ENCODE data around the gene TRIM42.

Gene TRIM42

DNA sequence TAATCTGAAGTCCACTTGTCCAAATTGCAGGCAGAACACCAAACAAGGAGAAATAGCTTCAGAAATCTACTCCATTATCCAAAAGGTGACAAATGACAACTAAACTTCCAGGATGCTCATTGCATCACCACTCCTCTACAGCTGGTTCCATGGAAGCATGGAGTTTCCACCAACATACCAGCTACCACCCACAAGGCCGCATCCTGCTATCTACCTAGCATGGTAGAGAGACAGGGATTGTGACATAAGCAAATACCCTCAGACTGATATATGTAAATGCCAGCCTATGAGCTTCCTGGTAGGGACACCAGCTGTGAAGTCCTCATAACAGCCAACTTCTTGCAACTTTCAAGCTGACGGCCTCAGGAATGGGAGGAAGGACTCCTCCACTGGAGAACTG is at the start of gene TRIM42:
Gene TRIM42, plus strand, starts transcription at position 301 of the 400 bp plus-strand sequence. CDS start 166 bp downstream, outside the sequence.
- H2AFZ ChIP-seq (ENCODE audit: low read depth, low read length): no peak within 1 kb of the TSS
- TF ChIP-seq, protein P1, sequence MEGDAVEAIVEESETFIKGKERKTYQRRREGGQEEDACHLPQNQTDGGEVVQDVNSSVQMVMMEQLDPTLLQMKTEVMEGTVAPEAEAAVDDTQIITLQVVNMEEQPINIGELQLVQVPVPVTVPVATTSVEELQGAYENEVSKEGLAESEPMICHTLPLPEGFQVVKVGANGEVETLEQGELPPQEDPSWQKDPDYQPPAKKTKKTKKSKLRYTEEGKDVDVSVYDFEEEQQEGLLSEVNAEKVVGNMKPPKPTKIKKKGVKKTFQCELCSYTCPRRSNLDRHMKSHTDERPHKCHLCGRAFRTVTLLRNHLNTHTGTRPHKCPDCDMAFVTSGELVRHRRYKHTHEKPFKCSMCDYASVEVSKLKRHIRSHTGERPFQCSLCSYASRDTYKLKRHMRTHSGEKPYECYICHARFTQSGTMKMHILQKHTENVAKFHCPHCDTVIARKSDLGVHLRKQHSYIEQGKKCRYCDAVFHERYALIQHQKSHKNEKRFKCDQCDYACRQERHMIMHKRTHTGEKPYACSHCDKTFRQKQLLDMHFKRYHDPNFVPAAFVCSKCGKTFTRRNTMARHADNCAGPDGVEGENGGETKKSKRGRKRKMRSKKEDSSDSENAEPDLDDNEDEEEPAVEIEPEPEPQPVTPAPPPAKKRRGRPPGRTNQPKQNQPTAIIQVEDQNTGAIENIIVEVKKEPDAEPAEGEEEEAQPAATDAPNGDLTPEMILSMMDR (IDR thresholded peaks at IDR 0.05; ENCODE audit: borderline replicate concordance, extremely low read depth, low read length, poor library complexity, severe bottlenecking): no peak
- TF ChIP-seq EZH2 (IDR thresholded peaks at IDR 0.05; ENCODE audit: borderline replicate concordance, low read depth, low read length, severe bottlenecking): no peak
- H3K9me3 ChIP-seq (ENCODE audit: insufficient read depth, low read length, severe bottlenecking): no peaks in the 10 kb centered on the region
- H3K27me3 ChIP-seq (ENCODE audit: insufficient read depth, low read length, poor library complexity): peaks cover 7% of the 10 kb centered on the region
- DNase-seq: no peak
- H3K4me3 ChIP-seq (ENCODE audit: low read depth in 1 of 2, low read length in 2 of 2): no peak within 1 kb of the TSS
- H3K36me3 ChIP-seq (ENCODE audit: insufficient read depth, low read length): no peaks in the 10 kb centered on the region
- ATAC-seq (ENCODE audit: insufficient read depth, low read depth): no peak
- no peaks in the 10 kb centered on the region for H4K20me1 ChIP-seq (ENCODE audit: insufficient read depth, low read length)
- H3K79me2 ChIP-seq (ENCODE audit: insufficient read depth, low read length): no peaks in the 10 kb centered on the region
- no peaks in the 10 kb centered on the region for H3K4me1 ChIP-seq (ENCODE audit: insufficient read depth, low read length)
- H3K4me2 ChIP-seq (ENCODE audit: insufficient read depth, low read length): no peak within 1 kb of the TSS
- no peak within 1 kb of the TSS for H3K27ac ChIP-seq (ENCODE audit: low read length)
- no peak within 1 kb of the TSS for H3K9ac ChIP-seq (ENCODE audit: low read depth, low read length)

- Histone ChIP-seq H3K79me2 (ENCODE audit: insufficient read depth, low read length) (no peaks in the 10 kb centered on the region), H3K4me3 (ENCODE audit: low read depth in 1 of 2, low read length in 2 of 2) (no peak overlapping the region), H3K4me2 (ENCODE audit: insufficient read depth, low read length) (no peak overlapping the region), H3K9me3 (ENCODE audit: insufficient read depth, low read length, severe bottlenecking) (no peaks in the 10 kb centered on the region), H3K27me3 (ENCODE audit: insufficient read depth, low read length, poor library complexity) (peaks cover 8% of the 10 kb centered on the region), H4K20me1 (ENCODE audit: insufficient read depth, low read length) (no peaks in the 10 kb centered on the region), H2AFZ (ENCODE audit: low read depth, low read length) (no peak overlapping the region), H3K9ac (ENCODE audit: low read depth, low read length) (no peak overlapping the region), H3K36me3 (ENCODE audit: insufficient read depth, low read length) (no peaks in the 10 kb centered on the region), H3K27ac (ENCODE audit: low read length) (no peak overlapping the region), H3K4me1 (ENCODE audit: insufficient read depth, low read length) (no peaks in the 10 kb centered on the region)
- no peak for TF ChIP-seq EZH2 (IDR thresholded peaks at IDR 0.05; ENCODE audit: borderline replicate concordance, low read depth, low read length, severe bottlenecking)
- TF ChIP-seq, protein P1 (IDR thresholded peaks at IDR 0.05; ENCODE audit: borderline replicate concordance, extremely low read depth, low read length, poor library complexity, severe bottlenecking): no peak
- no peak for DNase-seq
- ATAC-seq (ENCODE audit: insufficient read depth, low read depth): no peak
Measured at GRCh38 chr3:140628606-140629005, 49.3 kb upstream of the TRIM42 start.

DNA sequence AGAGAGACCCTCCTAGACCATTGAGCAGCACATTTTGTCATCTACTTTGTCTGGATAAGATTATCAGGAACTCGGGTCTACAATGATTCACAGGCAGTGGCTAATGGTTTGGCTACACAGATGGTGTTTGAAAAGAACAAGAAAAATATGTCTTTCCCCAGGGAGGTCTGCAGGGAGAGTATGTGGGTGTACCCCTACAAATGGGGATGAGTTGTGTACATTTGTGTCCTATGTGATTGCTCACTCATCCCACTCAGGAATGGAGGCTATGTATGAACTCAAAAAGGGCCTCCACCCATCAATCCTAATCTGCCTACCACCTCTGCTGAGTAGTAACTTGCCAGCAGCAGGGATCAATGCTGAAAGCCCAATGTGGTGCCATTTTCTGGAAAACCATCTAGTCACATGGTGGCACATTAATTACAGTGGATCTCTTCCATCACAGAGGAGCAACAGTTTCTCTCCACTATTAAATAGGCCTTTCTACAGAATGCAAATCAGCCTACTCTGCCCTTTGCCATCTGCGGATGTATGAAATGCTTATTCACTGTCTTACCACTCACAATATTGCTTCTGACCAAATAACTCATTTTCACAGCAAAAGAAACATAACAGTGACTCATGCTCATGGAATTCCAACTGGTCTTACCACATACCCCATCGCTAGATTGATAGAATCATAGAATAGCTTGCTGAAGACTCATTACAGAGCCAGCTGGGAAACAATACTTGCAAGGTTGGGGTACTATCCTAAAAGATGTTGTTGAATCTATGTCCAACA is 48.3 kb upstream of the TRIM42 start:
- ATAC-seq (ENCODE audit: insufficient read depth, low read depth) (no peak), DNase-seq (no peak)
- no peak for TF ChIP-seq EZH2 (IDR thresholded peaks at IDR 0.05; ENCODE audit: borderline replicate concordance, low read depth, low read length, severe bottlenecking)
- TF ChIP-seq, protein P1 (IDR thresholded peaks at IDR 0.05; ENCODE audit: borderline replicate concordance, extremely low read depth, low read length, poor library complexity, severe bottlenecking): no peak
- H3K4me3 ChIP-seq (ENCODE audit: low read depth in 1 of 2, low read length in 2 of 2): no peak overlapping the region
- H3K9ac ChIP-seq (ENCODE audit: low read depth, low read length): no peak overlapping the region
- no peaks in the 10 kb centered on the region for H3K4me1 ChIP-seq (ENCODE audit: insufficient read depth, low read length)
- H4K20me1 ChIP-seq (ENCODE audit: insufficient read depth, low read length): no peaks in the 10 kb centered on the region
- H3K4me2 ChIP-seq (ENCODE audit: insufficient read depth, low read length): no peak overlapping the region
- H3K9me3 ChIP-seq (ENCODE audit: insufficient read depth, low read length, severe bottlenecking): no peaks in the 10 kb centered on the region
- H3K36me3 ChIP-seq (ENCODE audit: insufficient read depth, low read length): no peaks in the 10 kb centered on the region
- peaks cover 11% of the 10 kb centered on the region for H3K27me3 ChIP-seq (ENCODE audit: insufficient read depth, low read length, poor library complexity)
- no peak overlapping the region for H2AFZ ChIP-seq (ENCODE audit: low read depth, low read length)
- no peaks in the 10 kb centered on the region for H3K79me2 ChIP-seq (ENCODE audit: insufficient read depth, low read length)
- H3K27ac ChIP-seq (ENCODE audit: low read length): no peak overlapping the region
